Uterus (tissue), 4 donors: ENCODE data around the gene PCNX4. TPM values are rescaled to one million over a fixed set of nuclear protein-coding genes. Genes with fewer than 3 reads are reported as not detected.
A peak's percentile ranks its signal among the peaks of the same experiment; 100 is the strongest.

Source experiments
- DNase-seq, 2 donors: peaks; one replicate each; pipeline ENCODE4 v3.0.0-alpha.2; 2019 to 2020
- H3K27ac ChIP-seq, 2 donors: fragments of 200-600 bp; sonication (generic); 1 replicate in 1 of 2; 2 replicates in 1 of 2; pipeline ENCODE4 v1.5.1; 2016 to 2018
- H3K27me3 ChIP-seq, 2 donors: fragments of 200-600 bp; sonication (generic); one replicate each; pipeline ENCODE4 v1.5.1; 2018 to 2019; ENCODE audit warnings: control low read depth in 1 of 2
- H3K36me3 ChIP-seq, 2 donors: fragments of 200-600 bp; sonication (generic); one replicate each; pipeline ENCODE4 v1.5.1; 2019; ENCODE audit warnings: control low read depth in 1 of 2
- H3K4me1 ChIP-seq, 2 donors: fragments of 200-600 bp; sonication (generic); one replicate each; pipeline ENCODE4 v1.5.1; 2018 to 2019; ENCODE audit warnings: control low read depth in 1 of 2
- H3K4me3 ChIP-seq, 2 donors: fragments of 200-600 bp; sonication (generic); 1 replicate in 1 of 2; 2 replicates in 1 of 2; pipeline ENCODE4 v1.5.1; 2018 to 2019; ENCODE audit warnings: mild to moderate bottlenecking in 1 of 2
- H3K9me3 ChIP-seq, 2 donors: fragments of 200-600 bp; sonication (generic); one replicate each; pipeline ENCODE4 v1.5.1; 2019; ENCODE audit warnings: control low read depth in 1 of 2
- CTCF ChIP-seq, 4 experiments: fragments of 200-600 bp in 2 of 4; fragments of 450-650 bp in 2 of 4; sonication (generic) in 2 of 4; IDR thresholded peaks; one replicate each; pipeline ENCODE4 v1.5.1; 2016 to 2019; ENCODE audit warnings: antibody characterized with exemption in 4 of 4, mild to moderate bottlenecking in 2 of 4, moderate library complexity in 1 of 4
- POLR2A ChIP-seq, 2 donors: fragments of 450-650 bp; IDR thresholded peaks; one replicate each; pipeline ENCODE4 v1.6.1; 2016; ENCODE audit warnings: antibody characterized with exemption in 2 of 2, mild to moderate bottlenecking in 1 of 2, moderate library complexity in 1 of 2
- intact Hi-C: fragments of 100-400 bp; cut with DNase I; formaldehyde crosslinking; loops from one replicate; pipeline ENCODE4 v1.15.1; 2023; ENCODE audit warnings: low total_unique reads
- total RNA-seq, 4 donors: library from RNA; depleted of rRNA in 3 of 4; stranded (reverse); fragments of >200 nt in 3 of 4; gene quantifications; one replicate each; pipeline versions ENCODE4 v1.1.0 to v1.2.4, GENCODE V29; 2014 to 2023
- donor health status: DM: yes; HTN: yes; CAD: no.

Gene PCNX4
- total RNA-seq, 4 donors from 2014 or later: 30.9 to 163 (median 97.7) TPM

- intact Hi-C loops: loop anchor here (10.0 kb wide), 2 partner anchors 124 to 224 kb away; no protein-coding TSS in a partner anchor
- TF ChIP-seq POLR2A (IDR thresholded peaks at IDR 0.05) (no peak), CTCF (IDR thresholded peaks at IDR 0.05) (no peak)
Measured at GRCh38 chr14:60188696-60189095, 97.0 kb downstream of the PCNX4 start.

GRCh38 chr14:60189923-60190840 lies 98.5 kb downstream of the PCNX4 start:
- intact Hi-C loops: loop anchor here (10.0 kb wide), 2 partner anchors 125 to 225 kb away; no protein-coding TSS in a partner anchor
- Histone ChIP-seq H3K4me1 (no peaks in the 10 kb centered on the region), H3K27me3 (no peaks in the 10 kb centered on the region), H3K9me3 (no peaks in the 10 kb centered on the region), H3K36me3 (no peaks in the 10 kb centered on the region), H3K4me3 (no peak overlapping the region), H3K27ac (no peak overlapping the region)
- no peak for DNase-seq
- TF ChIP-seq CTCF (IDR thresholded peaks at IDR 0.05) (no peak), POLR2A (IDR thresholded peaks at IDR 0.05) (no peak)

More at GRCh38 chr14:60188696-60189095, 97.0 kb downstream of the PCNX4 start:
- Histone ChIP-seq H3K9me3 (no peaks in the 10 kb centered on the region), H3K4me1 (no peaks in the 10 kb centered on the region), H3K36me3 (no peaks in the 10 kb centered on the region), H3K27ac (no peak overlapping the region), H3K4me3 (no peak overlapping the region), H3K27me3 (no peaks in the 10 kb centered on the region)
- no peak for DNase-seq

GRCh38 chr14:60195179-60195810 lies 103.6 kb downstream of the PCNX4 start:
- no peaks in the 10 kb centered on the region for H3K36me3 ChIP-seq
- no peaks in the 10 kb centered on the region for H3K4me1 ChIP-seq
- TF ChIP-seq CTCF (IDR thresholded peaks at IDR 0.05) (no peak), POLR2A (IDR thresholded peaks at IDR 0.05) (no peak)
- no peaks in the 10 kb centered on the region for H3K27me3 ChIP-seq
- no peak for DNase-seq
- no peak overlapping the region for H3K4me3 ChIP-seq
- H3K27ac ChIP-seq: peak overlapping the region in 1 of 2 donors; percentile 33
- no peaks in the 10 kb centered on the region for H3K9me3 ChIP-seq
- intact Hi-C loops: no loop called here

GRCh38 chr14:60196291-60196690 lies 104.6 kb downstream of the PCNX4 start:
- Histone ChIP-seq H3K36me3 (no peaks in the 10 kb centered on the region), H3K9me3 (no peaks in the 10 kb centered on the region), H3K27me3 (no peaks in the 10 kb centered on the region), H3K4me3 (no peak overlapping the region), H3K4me1 (no peaks in the 10 kb centered on the region), H3K27ac (peak overlapping the region in 1 of 2 donors; percentile 33)
- intact Hi-C loops: no loop called here
- no peak for DNase-seq
- TF ChIP-seq CTCF (IDR thresholded peaks at IDR 0.05) (no peak), POLR2A (IDR thresholded peaks at IDR 0.05) (no peak)
